ENCODE results near the gene MTHFSD. TPM values are rescaled to one million over a fixed set of nuclear protein-coding genes. Genes with fewer than 3 reads are reported as not detected.

MTHFSD gene, protein sequence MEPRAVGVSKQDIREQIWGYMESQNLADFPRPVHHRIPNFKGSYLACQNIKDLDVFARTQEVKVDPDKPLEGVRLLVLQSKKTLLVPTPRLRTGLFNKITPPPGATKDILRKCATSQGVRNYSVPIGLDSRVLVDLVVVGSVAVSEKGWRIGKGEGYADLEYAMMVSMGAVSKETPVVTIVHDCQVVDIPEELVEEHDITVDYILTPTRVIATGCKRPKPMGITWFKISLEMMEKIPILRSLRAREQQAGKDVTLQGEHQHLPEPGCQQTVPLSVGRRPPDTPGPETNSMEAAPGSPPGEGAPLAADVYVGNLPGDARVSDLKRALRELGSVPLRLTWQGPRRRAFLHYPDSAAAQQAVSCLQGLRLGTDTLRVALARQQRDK
- 10 to 100 TPM; 23.3 to 28.5 TPM for total RNA-seq
- 1 to 10 TPM; 9.4 to 9.9 TPM for polyA plus RNA-seq
- long read RNA-seq, donor 1, transcript MTHFSD-219 (1 exons, 3,623 nt), result major isoform, 24 of 27 reads
- long read RNA-seq, donor 1, partial matches to known transcripts, result 0 of 27 reads
- long read RNA-seq, donor 1, other reads (novel, unspliced or antisense), result 0 of 27 reads
- long read RNA-seq, donor 2, transcript MTHFSD-219 (1 exons, 3,623 nt), result major isoform, 12 of 13 reads
- long read RNA-seq, donor 2, partial matches to known transcripts, result 0 of 13 reads
- long read RNA-seq, donor 2, other reads (novel, unspliced or antisense), result 0 of 13 reads
- long read RNA-seq, donor 3, transcript MTHFSD-219 (1 exons, 3,623 nt), result major isoform, 16 of 17 reads
- long read RNA-seq, donor 3, partial matches to known transcripts, result 0 of 17 reads
- long read RNA-seq, donor 3, other reads (novel, unspliced or antisense), result 0 of 17 reads
- long read RNA-seq, donor 4, transcript MTHFSD-219 (1 exons, 3,623 nt), result major isoform, 16 of 19 reads
- long read RNA-seq, donor 4, partial matches to known transcripts, result 0 of 19 reads
- long read RNA-seq, donor 4, other reads (novel, unspliced or antisense), result 0 of 19 reads
- long read RNA-seq, donor 5, transcript MTHFSD-219 (1 exons, 3,623 nt), result major isoform, 34 of 41 reads
- long read RNA-seq, donor 5, partial matches to known transcripts, result 0 of 41 reads
- long read RNA-seq, donor 5, other reads (novel, unspliced or antisense), result 0 of 41 reads

DNA sequence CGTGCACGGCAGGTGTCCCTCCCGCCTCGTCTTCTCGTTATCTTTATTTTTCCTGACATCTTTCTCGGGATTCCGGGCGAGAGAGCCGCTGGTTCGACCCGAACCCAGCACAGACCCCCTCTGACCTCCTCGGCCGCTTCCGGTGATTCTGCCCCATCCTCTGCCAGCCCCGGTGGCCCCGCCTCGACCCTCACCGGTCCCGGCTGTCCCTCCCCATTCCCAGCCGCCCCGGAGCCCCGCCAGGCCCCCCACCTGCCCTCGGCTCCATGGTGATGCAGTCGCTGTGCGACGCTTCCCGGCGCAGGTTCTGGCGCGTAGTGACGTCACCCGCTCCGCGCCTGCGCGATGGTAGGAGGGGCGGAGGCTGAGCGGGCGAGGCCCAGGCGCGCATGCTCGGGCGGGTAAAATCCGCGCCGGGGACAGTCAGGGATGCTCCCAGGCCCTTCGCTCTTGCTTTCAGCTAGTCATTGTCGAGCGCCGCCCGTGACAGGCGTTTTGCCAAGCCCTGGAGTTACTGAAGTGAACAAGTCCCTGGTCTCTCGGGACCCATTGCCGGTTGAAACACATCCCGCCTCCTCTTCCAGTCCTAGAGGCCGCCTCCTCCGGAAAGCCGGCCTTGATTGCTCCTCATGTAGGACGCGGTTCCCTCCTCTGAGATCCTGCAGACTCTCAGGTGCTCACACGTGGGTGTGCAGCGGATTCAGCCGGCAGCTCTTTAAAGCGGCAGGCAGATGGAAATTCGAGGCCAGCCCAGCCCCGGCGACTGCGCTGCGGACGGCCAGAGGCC is at the start of gene MTHFSD:
Gene MTHFSD (minus strand): TSS at position 319 of the 787 bp plus-strand sequence. CDS start 51 bp downstream, at position 268.
- H3K4me1 ChIP-seq (ENCODE audit: control insufficient read depth in 5 of 5, insufficient read depth in 5 of 5, low read length in 5 of 5), result peaks cover 0 to 11% (median 3%) of the 10 kb centered on the region in 5 donors
- H3K9ac ChIP-seq (ENCODE audit: insufficient read depth in 1 of 2, low read length in 2 of 2), result peak within 1 kb of the TSS; percentile 93 to 96
- peak; percentile 94 to 97 (median 96) for DNase-seq
- H3K9me3 ChIP-seq (ENCODE audit: control insufficient read depth in 4 of 4, insufficient read depth in 3 of 4, low read length in 3 of 4), result no peaks in the 10 kb centered on the region
- ATAC-seq (ENCODE audit: insufficient read depth, low FRiP score), result peak; percentile 91
- peaks cover 0 to 9% (median 3%) of the 10 kb centered on the region in 4 donors for H3K36me3 ChIP-seq (ENCODE audit: control insufficient read depth in 4 of 4, insufficient read depth in 4 of 4, low read length in 4 of 4)
- H3K27me3 ChIP-seq (ENCODE audit: control insufficient read depth in 3 of 3, insufficient read depth in 3 of 3, low read length in 2 of 3), result no peaks in the 10 kb centered on the region
- peak within 1 kb of the TSS; percentile 80 to 82 for H3K27ac ChIP-seq (ENCODE audit: low read depth in 1 of 2, low read length in 1 of 2)
- TF ChIP-seq, protein P1, sequence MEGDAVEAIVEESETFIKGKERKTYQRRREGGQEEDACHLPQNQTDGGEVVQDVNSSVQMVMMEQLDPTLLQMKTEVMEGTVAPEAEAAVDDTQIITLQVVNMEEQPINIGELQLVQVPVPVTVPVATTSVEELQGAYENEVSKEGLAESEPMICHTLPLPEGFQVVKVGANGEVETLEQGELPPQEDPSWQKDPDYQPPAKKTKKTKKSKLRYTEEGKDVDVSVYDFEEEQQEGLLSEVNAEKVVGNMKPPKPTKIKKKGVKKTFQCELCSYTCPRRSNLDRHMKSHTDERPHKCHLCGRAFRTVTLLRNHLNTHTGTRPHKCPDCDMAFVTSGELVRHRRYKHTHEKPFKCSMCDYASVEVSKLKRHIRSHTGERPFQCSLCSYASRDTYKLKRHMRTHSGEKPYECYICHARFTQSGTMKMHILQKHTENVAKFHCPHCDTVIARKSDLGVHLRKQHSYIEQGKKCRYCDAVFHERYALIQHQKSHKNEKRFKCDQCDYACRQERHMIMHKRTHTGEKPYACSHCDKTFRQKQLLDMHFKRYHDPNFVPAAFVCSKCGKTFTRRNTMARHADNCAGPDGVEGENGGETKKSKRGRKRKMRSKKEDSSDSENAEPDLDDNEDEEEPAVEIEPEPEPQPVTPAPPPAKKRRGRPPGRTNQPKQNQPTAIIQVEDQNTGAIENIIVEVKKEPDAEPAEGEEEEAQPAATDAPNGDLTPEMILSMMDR (IDR thresholded peaks at IDR 0.05; ENCODE audit: control extremely low read depth, extremely low read depth), result no peak
- H3K4me3 ChIP-seq, result peak within 1 kb of the TSS; percentile 84
- WGBS, 2 donors, result 3 to 4% methylated on average over 67 to 70 of the region's 70 CpGs

DNA sequence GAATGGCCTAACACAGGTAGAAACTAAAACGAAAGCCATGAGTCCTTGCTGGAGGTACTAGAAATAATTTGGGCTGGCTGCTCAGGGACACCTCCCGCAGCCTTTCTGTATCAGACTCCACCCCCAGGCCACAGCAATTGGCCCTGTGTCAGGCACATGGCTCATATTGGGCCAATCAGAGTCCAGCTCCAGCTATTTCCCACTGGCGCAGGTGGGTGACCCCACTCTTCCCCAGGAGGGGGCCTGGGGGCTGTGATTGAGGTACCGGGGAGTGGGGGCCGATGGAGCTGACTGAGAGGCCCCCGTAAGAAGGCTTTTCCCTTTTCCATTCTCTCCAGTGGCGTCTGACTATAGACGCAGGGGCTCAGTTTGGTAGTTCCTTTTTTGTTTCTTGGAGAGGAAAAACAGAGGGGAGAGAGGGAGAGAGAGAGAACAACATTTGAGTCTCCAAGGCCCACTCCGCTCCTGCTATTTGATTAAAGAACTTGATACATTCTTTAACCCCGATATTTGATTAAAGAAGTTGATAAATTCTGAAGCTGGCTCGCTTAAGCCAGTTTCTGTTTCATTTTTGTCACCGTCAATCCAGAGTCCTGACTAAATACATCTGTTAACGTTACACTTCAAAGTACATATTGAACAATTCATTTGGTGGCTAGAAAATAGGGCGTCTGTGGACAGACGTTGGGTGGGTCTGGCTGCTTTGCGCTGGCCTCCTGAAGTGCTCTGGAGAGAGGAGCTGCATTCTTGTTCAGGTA is 49.6 kb upstream of the MTHFSD start:
- ATAC-seq (ENCODE audit: insufficient read depth, low FRiP score) (no peak), DNase-seq (no peak)
- WGBS, 2 donors, result 26 to 45% methylated on average over 16 of the region's 16 CpGs
- TF ChIP-seq, protein P1 (IDR thresholded peaks at IDR 0.05; ENCODE audit: control extremely low read depth, extremely low read depth), result no peak
- H3K4me3 ChIP-seq, result no peak overlapping the region
- H3K27ac ChIP-seq (ENCODE audit: low read depth in 1 of 2, low read length in 1 of 2), result no peak overlapping the region
- H3K27me3 ChIP-seq (ENCODE audit: control insufficient read depth in 3 of 3, insufficient read depth in 3 of 3, low read length in 2 of 3), result peaks cover 4 to 16% (median 16%) of the 10 kb centered on the region in 3 donors
- H3K4me1 ChIP-seq (ENCODE audit: control insufficient read depth in 5 of 5, insufficient read depth in 5 of 5, low read length in 5 of 5), result peaks cover 0 to 6% (median 0%) of the 10 kb centered on the region in 5 donors
- H3K9ac ChIP-seq (ENCODE audit: insufficient read depth in 1 of 2, low read length in 2 of 2), result no peak overlapping the region
- H3K9me3 ChIP-seq (ENCODE audit: control insufficient read depth in 4 of 4, insufficient read depth in 3 of 4, low read length in 3 of 4), result no peaks in the 10 kb centered on the region
- H3K36me3 ChIP-seq (ENCODE audit: control insufficient read depth in 4 of 4, insufficient read depth in 4 of 4, low read length in 4 of 4), result no peaks in the 10 kb centered on the region

DNA sequence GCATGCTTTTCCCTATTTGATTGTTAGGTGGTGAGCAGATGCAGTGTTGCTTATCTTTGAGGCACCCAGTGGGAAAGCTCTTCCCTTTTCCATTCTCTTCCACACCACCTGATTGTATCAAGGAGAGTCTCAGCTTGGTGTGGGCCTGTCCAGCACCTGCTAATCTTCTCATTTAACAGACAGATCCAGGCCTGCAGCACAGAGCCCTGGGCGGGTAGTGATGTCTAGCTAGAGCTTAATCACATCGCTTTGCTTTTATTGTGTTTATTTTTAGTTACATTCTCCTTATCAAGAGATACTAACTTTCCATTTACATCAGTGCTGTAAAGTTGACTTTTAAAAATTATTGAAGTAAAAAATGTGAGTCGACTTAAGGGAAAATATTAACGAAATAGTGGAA is 47.5 kb upstream of the MTHFSD start:
- 85 to 90% methylated on average over 4 of the region's 4 CpGs for WGBS, 2 donors
- Histone ChIP-seq H3K4me3 (no peak overlapping the region), H3K27me3 (ENCODE audit: control insufficient read depth in 3 of 3, insufficient read depth in 3 of 3, low read length in 2 of 3) (peaks cover 4 to 21% (median 13%) of the 10 kb centered on the region in 3 donors)

More for the DNA sequence above, 47.5 kb upstream of the MTHFSD start:
- Histone ChIP-seq H3K9me3 (ENCODE audit: control insufficient read depth in 4 of 4, insufficient read depth in 3 of 4, low read length in 3 of 4) (no peaks in the 10 kb centered on the region), H3K9ac (ENCODE audit: insufficient read depth in 1 of 2, low read length in 2 of 2) (no peak overlapping the region), H3K27ac (ENCODE audit: low read depth in 1 of 2, low read length in 1 of 2) (no peak overlapping the region), H3K4me1 (ENCODE audit: control insufficient read depth in 5 of 5, insufficient read depth in 5 of 5, low read length in 5 of 5) (peaks cover 0 to 6% (median 0%) of the 10 kb centered on the region in 5 donors), H3K36me3 (ENCODE audit: control insufficient read depth in 4 of 4, insufficient read depth in 4 of 4, low read length in 4 of 4) (no peaks in the 10 kb centered on the region)
- ATAC-seq (ENCODE audit: insufficient read depth, low FRiP score), result no peak
- TF ChIP-seq, protein P1 (IDR thresholded peaks at IDR 0.05; ENCODE audit: control extremely low read depth, extremely low read depth), result no peak
- no peak for DNase-seq
